Measurements from ENCODE around the gene MAG.

Gene MAG

DNA sequence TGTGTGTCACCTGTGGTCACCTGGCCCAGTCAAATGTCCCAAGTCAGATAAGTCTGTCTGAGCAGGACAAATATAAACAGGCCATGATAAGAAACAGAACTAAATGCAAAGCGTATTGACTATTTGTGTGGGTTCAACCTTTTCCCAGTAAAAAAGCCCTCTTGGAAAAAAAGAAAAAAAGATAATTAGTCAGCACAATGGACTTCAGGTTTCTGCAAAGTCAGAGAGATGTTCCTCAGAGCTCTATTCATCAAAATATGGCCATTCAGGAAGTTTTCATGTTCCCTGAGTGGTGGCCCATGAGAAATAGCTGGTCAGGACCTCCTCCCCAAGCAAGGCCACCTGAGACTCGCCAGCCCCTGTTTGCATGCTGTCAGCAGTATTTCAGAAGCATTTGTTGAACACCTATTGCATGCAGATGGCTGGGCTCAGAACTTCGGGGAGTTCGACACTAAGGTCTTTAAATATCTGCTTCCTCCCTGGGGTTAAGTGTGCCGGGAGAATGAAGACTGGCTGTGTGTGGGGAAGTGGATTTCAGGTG, 69.0 kb downstream of the MAG start:
- TF ChIP-seq, protein P1, sequence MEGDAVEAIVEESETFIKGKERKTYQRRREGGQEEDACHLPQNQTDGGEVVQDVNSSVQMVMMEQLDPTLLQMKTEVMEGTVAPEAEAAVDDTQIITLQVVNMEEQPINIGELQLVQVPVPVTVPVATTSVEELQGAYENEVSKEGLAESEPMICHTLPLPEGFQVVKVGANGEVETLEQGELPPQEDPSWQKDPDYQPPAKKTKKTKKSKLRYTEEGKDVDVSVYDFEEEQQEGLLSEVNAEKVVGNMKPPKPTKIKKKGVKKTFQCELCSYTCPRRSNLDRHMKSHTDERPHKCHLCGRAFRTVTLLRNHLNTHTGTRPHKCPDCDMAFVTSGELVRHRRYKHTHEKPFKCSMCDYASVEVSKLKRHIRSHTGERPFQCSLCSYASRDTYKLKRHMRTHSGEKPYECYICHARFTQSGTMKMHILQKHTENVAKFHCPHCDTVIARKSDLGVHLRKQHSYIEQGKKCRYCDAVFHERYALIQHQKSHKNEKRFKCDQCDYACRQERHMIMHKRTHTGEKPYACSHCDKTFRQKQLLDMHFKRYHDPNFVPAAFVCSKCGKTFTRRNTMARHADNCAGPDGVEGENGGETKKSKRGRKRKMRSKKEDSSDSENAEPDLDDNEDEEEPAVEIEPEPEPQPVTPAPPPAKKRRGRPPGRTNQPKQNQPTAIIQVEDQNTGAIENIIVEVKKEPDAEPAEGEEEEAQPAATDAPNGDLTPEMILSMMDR (IDR thresholded peaks at IDR 0.05; ENCODE audit: low read depth, low read length) = no peak
- no peak overlapping the region for H3K4me3 ChIP-seq (replicated peaks in 1 of 2; ENCODE audit: low read depth in 2 of 2, low read length in 2 of 2)
- DNase-seq (ENCODE audit: low read depth in 2 of 2) = no peak

DNA sequence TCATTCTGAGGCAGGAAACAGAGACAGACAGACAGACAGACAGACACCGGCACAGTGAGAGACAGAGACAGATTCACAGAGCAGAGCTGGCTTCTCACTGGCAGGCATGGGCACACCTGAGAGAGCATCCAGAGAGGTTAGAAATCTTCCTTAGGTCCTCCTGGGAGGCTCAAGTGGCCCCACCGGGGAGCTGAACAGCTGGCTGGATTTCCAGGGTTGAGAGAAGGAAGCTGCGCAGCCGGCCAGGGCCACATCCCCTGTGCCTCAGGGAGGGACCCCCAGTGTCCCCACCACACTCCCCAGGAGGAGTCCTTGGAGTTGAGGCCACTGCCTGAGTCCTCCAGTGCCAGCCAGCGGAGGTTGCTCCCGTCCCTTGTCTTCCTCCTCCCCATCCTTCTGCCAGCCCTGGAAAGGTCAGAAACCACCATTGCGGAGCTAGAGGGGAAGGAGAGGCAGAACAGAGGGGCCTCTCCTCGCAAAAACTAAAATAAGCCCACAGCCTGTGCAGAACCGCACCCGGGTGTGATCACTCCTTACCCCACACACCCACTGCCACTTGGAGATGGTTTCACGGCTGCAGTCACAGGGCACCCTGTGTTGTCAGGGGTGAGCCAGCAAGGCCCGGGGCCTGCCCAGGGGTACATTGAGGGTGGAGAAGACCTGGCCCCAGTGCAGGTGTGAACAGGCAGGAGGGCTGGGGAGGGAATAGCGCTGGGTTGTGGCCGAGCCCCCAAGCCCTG, 70.5 kb downstream of the MAG start:
- no peak for DNase-seq (ENCODE audit: low read depth in 2 of 2)
- TF ChIP-seq, protein P1 (IDR thresholded peaks at IDR 0.05; ENCODE audit: low read depth, low read length) = no peak
- H3K4me3 ChIP-seq (replicated peaks in 1 of 2; ENCODE audit: low read depth in 2 of 2, low read length in 2 of 2) = no peak overlapping the region

DNA sequence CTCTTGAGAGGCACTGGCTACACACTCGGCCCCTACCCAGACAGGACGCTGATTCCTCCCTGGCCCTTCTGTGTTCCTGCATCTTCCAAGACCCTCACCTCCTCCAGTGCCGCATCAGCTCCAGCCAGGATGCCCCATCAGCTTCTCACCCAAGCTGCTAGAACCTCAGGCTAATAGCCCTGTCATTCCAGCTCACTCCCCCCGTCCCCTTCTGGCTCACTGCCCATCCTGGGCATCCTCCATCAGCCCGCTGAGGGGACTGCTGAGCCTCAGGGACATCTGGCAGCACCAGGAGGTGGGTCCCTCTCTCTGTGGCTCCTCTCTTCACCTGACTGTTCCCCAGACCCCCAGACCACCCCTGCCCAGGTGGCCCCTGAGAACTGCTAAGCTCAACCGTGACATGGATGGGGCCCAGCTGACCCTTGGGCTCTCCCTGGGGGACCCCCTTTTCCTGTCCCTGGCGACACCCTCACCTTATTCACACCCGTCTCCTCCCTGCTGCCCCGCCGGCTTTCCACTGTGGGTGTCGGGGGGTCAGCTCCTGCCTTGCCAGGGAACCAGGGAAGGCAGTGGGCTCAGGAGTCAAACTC, 71.1 kb downstream of the MAG start:
- no peak for DNase-seq (ENCODE audit: low read depth in 2 of 2)
- TF ChIP-seq, protein P1 (IDR thresholded peaks at IDR 0.05; ENCODE audit: low read depth, low read length) = no peak
- no peak overlapping the region for H3K4me3 ChIP-seq (replicated peaks in 1 of 2; ENCODE audit: low read depth in 2 of 2, low read length in 2 of 2)

Measured in cardiac fibroblast (primary cell).